ENCODE data around the gene SPDYE5. TPM values are rescaled to one million over a fixed set of nuclear protein-coding genes. Genes with fewer than 3 reads are reported as not detected.

Gene SPDYE5
- polyA plus RNA-seq, 1 of the 3 experiments (the other 2 are of a cell fraction): not detected

DNA sequence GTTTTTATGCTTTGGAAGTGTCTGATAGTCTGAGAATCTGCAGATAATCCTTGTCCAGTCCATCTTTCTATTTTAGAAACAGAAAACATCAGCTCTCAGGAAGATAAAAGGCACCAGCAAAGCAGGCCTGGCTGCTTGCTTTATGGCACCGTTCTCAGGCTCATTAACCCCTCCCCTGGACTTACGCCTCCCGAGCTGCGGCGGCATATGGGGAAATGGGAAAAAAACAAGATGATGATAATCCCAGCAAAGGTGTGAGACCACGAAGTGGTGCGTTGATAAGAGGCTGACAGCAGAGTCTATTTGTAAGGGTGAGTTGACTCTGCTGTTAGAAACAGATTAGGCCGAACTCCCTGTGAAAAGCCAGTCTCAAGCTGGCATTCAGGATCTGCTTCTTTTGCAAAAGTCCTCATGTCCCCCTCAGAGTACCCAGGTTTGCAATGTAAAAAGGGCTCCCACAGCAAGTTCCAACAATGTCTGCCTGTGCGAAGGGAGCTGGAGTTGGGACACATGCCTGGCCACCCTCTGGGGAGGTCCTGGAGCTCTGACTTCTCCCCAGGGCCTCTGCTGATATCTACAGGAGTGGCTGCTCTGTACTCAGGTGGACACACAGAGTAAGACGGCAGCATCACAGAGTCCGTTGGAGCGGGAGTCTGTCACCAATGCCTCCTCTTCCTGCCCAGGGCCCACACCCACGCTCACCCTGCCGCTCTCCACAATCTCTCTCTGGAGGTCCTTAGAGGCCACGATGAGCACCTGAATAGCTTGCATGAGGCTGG lies 54.3 kb downstream of the SPDYE5 start (continued):
- TF ChIP-seq, protein P1, sequence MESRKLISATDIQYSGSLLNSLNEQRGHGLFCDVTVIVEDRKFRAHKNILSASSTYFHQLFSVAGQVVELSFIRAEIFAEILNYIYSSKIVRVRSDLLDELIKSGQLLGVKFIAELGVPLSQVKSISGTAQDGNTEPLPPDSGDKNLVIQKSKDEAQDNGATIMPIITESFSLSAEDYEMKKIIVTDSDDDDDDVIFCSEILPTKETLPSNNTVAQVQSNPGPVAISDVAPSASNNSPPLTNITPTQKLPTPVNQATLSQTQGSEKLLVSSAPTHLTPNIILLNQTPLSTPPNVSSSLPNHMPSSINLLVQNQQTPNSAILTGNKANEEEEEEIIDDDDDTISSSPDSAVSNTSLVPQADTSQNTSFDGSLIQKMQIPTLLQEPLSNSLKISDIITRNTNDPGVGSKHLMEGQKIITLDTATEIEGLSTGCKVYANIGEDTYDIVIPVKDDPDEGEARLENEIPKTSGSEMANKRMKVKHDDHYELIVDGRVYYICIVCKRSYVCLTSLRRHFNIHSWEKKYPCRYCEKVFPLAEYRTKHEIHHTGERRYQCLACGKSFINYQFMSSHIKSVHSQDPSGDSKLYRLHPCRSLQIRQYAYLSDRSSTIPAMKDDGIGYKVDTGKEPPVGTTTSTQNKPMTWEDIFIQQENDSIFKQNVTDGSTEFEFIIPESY (IDR thresholded peaks at IDR 0.05; ENCODE audit: borderline replicate concordance, low read depth): no peak
- TF ChIP-seq GABPA (IDR thresholded peaks at IDR 0.05; ENCODE audit: low read depth): no peak
- TF ChIP-seq, protein P2, sequence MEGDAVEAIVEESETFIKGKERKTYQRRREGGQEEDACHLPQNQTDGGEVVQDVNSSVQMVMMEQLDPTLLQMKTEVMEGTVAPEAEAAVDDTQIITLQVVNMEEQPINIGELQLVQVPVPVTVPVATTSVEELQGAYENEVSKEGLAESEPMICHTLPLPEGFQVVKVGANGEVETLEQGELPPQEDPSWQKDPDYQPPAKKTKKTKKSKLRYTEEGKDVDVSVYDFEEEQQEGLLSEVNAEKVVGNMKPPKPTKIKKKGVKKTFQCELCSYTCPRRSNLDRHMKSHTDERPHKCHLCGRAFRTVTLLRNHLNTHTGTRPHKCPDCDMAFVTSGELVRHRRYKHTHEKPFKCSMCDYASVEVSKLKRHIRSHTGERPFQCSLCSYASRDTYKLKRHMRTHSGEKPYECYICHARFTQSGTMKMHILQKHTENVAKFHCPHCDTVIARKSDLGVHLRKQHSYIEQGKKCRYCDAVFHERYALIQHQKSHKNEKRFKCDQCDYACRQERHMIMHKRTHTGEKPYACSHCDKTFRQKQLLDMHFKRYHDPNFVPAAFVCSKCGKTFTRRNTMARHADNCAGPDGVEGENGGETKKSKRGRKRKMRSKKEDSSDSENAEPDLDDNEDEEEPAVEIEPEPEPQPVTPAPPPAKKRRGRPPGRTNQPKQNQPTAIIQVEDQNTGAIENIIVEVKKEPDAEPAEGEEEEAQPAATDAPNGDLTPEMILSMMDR (IDR thresholded peaks at IDR 0.05): no peak
- TF ChIP-seq RCOR1 (IDR thresholded peaks at IDR 0.05; ENCODE audit: low read length): no peak

Small RNA genes within 50 kb of the gene (small RNA-seq; reads per million reads assigned to genes)
- 0 reads per million in 7 experiments for gene AC211429.1
- 0 reads per million in 7 experiments for gene RF00019

Other genes with a start within 250 kb of the SPDYE5 start
- 1.3 and 1.6 TPM in 2 replicates for gene TRIM73, start 96.7 kb upstream of the SPDYE5 start, polyA plus RNA-seq (2012; rRNA removed)
- 17.5 and 20.4 TPM in 2 replicates for gene POM121C, start 6.0 kb upstream of the SPDYE5 start, polyA plus RNA-seq (2012; rRNA removed)
- 10.4 and 11.3 TPM in 2 replicates for gene HIP1, start 246.6 kb downstream of the SPDYE5 start, polyA plus RNA-seq (2012; rRNA removed)